ENCODE measurements around the gene PSMD7. TPM values are rescaled to one million over a fixed set of nuclear protein-coding genes. Genes with fewer than 3 reads are reported as not detected.

Gene PSMD7
- total and polyA plus RNA-seq, 2 of the 4 experiments (the other 2 are of a cell fraction), result 80.8 to 98.3 TPM

DNA sequence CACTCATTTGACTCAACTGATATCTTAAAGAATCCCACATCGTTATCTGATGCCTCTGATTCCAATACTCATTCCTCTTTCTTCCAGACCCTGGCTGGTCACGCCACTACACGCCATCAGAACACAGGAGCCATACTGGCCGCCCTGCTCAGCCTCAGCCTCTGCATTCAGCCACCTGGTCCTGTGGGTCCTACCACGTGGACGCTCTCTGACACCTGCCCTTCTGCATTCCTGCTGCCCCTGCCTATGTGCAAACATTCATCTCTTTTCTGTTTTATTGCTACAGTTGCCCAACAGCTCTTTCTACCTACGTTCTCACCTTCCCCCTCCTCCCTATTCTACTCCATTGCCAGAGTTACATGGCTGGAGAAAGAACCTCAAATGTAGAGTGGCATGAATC is 18.4 kb downstream of the PSMD7 start (continued):
- TF ChIP-seq, protein P1, sequence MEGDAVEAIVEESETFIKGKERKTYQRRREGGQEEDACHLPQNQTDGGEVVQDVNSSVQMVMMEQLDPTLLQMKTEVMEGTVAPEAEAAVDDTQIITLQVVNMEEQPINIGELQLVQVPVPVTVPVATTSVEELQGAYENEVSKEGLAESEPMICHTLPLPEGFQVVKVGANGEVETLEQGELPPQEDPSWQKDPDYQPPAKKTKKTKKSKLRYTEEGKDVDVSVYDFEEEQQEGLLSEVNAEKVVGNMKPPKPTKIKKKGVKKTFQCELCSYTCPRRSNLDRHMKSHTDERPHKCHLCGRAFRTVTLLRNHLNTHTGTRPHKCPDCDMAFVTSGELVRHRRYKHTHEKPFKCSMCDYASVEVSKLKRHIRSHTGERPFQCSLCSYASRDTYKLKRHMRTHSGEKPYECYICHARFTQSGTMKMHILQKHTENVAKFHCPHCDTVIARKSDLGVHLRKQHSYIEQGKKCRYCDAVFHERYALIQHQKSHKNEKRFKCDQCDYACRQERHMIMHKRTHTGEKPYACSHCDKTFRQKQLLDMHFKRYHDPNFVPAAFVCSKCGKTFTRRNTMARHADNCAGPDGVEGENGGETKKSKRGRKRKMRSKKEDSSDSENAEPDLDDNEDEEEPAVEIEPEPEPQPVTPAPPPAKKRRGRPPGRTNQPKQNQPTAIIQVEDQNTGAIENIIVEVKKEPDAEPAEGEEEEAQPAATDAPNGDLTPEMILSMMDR (conservative IDR thresholded peaks at IDR 0.05; ENCODE audit: low read depth, low read length), result no peak

DNA sequence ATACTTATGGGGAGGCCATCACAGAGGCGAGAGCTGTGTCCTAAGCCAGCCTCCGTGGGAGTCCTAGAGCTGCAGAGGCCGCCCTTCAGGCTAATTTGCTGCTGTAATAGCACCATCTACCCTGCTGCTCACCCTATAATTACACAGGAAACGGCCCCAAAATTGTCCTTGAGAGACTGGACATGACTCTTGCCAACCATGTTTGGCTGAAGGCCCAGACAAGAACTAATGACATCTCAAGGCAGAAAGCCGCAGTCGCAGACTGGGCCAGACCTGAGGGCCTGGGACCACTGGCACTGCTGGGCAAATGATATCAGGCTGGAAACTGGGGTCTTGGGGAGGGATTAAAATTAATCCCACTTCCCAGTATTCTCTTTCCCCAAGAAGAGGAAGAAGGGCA is 24.1 kb downstream of the PSMD7 start:
- no peak overlapping the region for H4K8ac ChIP-seq (ENCODE audit: low read depth in 2 of 2, low read length in 2 of 2)
- H3K56ac ChIP-seq (ENCODE audit: extremely low read depth, insufficient read depth, low read length), result no peak overlapping the region
- H3K9me1 ChIP-seq (ENCODE audit: insufficient read depth, low read length), result peaks cover 7% of the 10 kb centered on the region
- H3K27me3 ChIP-seq (ENCODE audit: control insufficient read depth, insufficient read depth, low read length), result no peaks in the 10 kb centered on the region
- in situ Hi-C loops (cut with MboI; ENCODE audit: low sequenced_read_pairs) (loop anchor here (10.0 kb wide), 1 partner anchor 304 kb away; no protein-coding TSS in a partner anchor), intact Hi-C loops (cut with micrococcal nuclease) (no loop called here), dilution Hi-C loops (cut with HindIII; ENCODE audit: low sequenced_read_pairs, unreplicated experiment) (no loop called here)
- H3K9ac ChIP-seq (ENCODE audit: low read depth, low read length), result no peak overlapping the region
- no peak for DNase-seq
- no CpG with 5 or more reads among the region's 6 CpGs for WGBS, 2 experiments (ENCODE audit: extremely low coverage in 2 of 2, insufficient read length in 1 of 2)
- H3K79me1 ChIP-seq (ENCODE audit: low read depth in 1 of 2, low read length in 2 of 2), result no peaks in the 10 kb centered on the region
- H2AFZ ChIP-seq (replicated peaks; ENCODE audit: low read length, poor library complexity), result no peak overlapping the region
- CTCF ChIA-PET, result no interaction called here
- 0 out of 2 replicates have a peak, but pooled peaks cover 1% of the 10 kb centered on the region for H3K4me1 ChIP-seq (ENCODE audit: control insufficient read depth, insufficient read depth, low read length)
- ATAC-seq (ENCODE audit: low read depth), result no peak
- no peak overlapping the region for H3K4ac ChIP-seq (ENCODE audit: low read depth, low read length)
- H3K18ac ChIP-seq (ENCODE audit: low read depth, low read length), result no peak overlapping the region
- H3K27ac ChIP-seq (ENCODE audit: insufficient read depth, low read length), result no peak overlapping the region
- H3K9me3 ChIP-seq (ENCODE audit: control insufficient read depth, insufficient read depth, low read length), result no peaks in the 10 kb centered on the region
- no peak overlapping the region for H3K4me3 ChIP-seq (ENCODE audit: insufficient read depth, low read depth, low read length)
- H2AK5ac ChIP-seq (ENCODE audit: low read depth, low read length), result no peak overlapping the region
- no TSS peak for BruUV-seq (replicated peaks)
- H3K14ac ChIP-seq (replicated peaks; ENCODE audit: low read depth, low read length), result no peak overlapping the region
- H3K4me2 ChIP-seq (ENCODE audit: low read depth, low read length), result no peak overlapping the region
- H4K20me1 ChIP-seq (ENCODE audit: insufficient read depth, low read length), result no peaks in the 10 kb centered on the region
- POLR2A ChIA-PET (ENCODE audit: unreplicated experiment), result no interaction called here
- H3K23ac ChIP-seq (ENCODE audit: low read depth, low read length), result no peak overlapping the region
- H2BK5ac ChIP-seq (ENCODE audit: low read depth, low read length, poor library complexity, severe bottlenecking), result no peak overlapping the region
- no peak overlapping the region for H2AK9ac ChIP-seq (replicated peaks; ENCODE audit: low read depth, low read length, poor library complexity)
- peaks cover 2% of the 10 kb centered on the region; the same call in 1 of the 2 replicates for H3K36me3 ChIP-seq (ENCODE audit: control insufficient read depth, insufficient read depth, low read length)
- no peak overlapping the region for H2BK15ac ChIP-seq (ENCODE audit: low read depth, low read length)
- no peak overlapping the region for H2BK120ac ChIP-seq (ENCODE audit: low read depth, low read length)
- no peak overlapping the region for H4K5ac ChIP-seq (ENCODE audit: low read depth, low read length)
- no peak overlapping the region for H2BK20ac ChIP-seq (ENCODE audit: low read depth, low read length)
- no peak overlapping the region for H4K91ac ChIP-seq (ENCODE audit: insufficient read depth, low read depth, low read length)
- TF ChIP-seq MAZ (IDR thresholded peaks at IDR 0.05; ENCODE audit: borderline replicate concordance, low read depth, low read length), result no peak
- TF ChIP-seq SMC3 (IDR thresholded peaks at IDR 0.05; ENCODE audit: low read depth, low read length), result no peak
- no peak for TF ChIP-seq MXI1 (IDR thresholded peaks at IDR 0.05; ENCODE audit: borderline replicate concordance, low read depth, low read length)
- TF ChIP-seq RCOR1 (IDR thresholded peaks at IDR 0.05; ENCODE audit: insufficient replicate concordance, low read length), result no peak
- TF ChIP-seq MAFK (IDR thresholded peaks at IDR 0.05; ENCODE audit: low read depth, low read length), result no peak
- no peak for TF ChIP-seq RFX5 (IDR thresholded peaks at IDR 0.05; ENCODE audit: low read depth, low read length)
- TF ChIP-seq CHD1 (IDR thresholded peaks at IDR 0.05; ENCODE audit: low read depth, low read length), result no peak
- TF ChIP-seq NFE2L2 (IDR thresholded peaks at IDR 0.05; ENCODE audit: low read depth, low read length), result no peak
- TF ChIP-seq, protein P2, sequence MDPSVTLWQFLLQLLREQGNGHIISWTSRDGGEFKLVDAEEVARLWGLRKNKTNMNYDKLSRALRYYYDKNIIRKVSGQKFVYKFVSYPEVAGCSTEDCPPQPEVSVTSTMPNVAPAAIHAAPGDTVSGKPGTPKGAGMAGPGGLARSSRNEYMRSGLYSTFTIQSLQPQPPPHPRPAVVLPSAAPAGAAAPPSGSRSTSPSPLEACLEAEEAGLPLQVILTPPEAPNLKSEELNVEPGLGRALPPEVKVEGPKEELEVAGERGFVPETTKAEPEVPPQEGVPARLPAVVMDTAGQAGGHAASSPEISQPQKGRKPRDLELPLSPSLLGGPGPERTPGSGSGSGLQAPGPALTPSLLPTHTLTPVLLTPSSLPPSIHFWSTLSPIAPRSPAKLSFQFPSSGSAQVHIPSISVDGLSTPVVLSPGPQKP (IDR thresholded peaks at IDR 0.05; ENCODE audit: borderline replicate concordance, low read depth, low read length), result no peak
- TF ChIP-seq RAD21 (IDR thresholded peaks at IDR 0.05; ENCODE audit: low read length), result no peak
- no peak for TF ChIP-seq POLR2A (IDR thresholded peaks at IDR 0.05; ENCODE audit: low read depth, low read length)
- TF ChIP-seq BHLHE40 (IDR thresholded peaks at IDR 0.05; ENCODE audit: low read depth, low read length), result no peak
- TF ChIP-seq, protein P1 (conservative IDR thresholded peaks at IDR 0.05; ENCODE audit: low read depth, low read length), result no peak
